NCI-H2081 (cell line): ENCODE measurements around the gene SLC1A2.

Source experiments
- DNase-seq, 2 experiments: peaks; one replicate each; lab custom pipeline; 2025; lab: John Stamatoyannopoulos, UW

The SLC1A2 gene

GRCh38 chr11:35376118-35376510, 43.2 kb downstream of the SLC1A2 start:
- no peak for DNase-seq

GRCh38 chr11:35375332-35376117, 43.8 kb downstream of the SLC1A2 start:
- DNase-seq = no peak

DNA sequence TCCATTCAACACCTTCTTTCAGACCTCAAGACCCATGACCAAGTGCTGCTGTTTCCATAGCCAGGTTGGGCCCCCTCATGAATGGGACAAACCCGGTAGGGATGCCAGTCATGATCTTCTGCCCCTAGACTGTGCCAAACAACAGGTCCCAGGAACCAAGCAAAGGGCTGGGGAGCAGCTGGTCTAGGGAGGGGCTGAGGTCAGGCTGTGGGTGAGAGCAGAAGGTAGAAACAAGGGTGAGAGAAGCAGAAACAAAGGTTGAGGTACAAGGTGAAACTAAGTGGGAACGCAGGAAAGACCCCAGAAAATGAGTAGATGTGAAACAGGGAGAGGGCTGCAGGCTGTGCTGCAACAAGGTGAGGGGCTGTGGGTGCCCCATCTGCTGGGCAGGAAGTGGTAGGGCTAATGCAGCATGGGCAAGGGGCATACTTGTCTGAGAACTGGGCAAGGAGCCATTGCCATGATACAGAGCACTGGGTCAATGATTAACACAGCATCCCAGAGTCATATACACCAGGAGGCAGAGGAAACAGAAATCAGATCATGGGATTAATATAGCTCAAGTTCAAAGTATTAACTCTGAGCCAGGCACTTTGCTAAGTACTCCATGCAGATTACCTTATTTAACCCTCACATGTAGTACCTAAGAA, 45.9 kb downstream of the SLC1A2 start:
- DNase-seq = no peak

GRCh38 chr11:35372565-35373283, 46.6 kb downstream of the SLC1A2 start:
- DNase-seq = no peak

- no peak for DNase-seq
These were observed 51.9 kb downstream of the SLC1A2 start for GRCh38 chr11:35367491-35367890.

DNA sequence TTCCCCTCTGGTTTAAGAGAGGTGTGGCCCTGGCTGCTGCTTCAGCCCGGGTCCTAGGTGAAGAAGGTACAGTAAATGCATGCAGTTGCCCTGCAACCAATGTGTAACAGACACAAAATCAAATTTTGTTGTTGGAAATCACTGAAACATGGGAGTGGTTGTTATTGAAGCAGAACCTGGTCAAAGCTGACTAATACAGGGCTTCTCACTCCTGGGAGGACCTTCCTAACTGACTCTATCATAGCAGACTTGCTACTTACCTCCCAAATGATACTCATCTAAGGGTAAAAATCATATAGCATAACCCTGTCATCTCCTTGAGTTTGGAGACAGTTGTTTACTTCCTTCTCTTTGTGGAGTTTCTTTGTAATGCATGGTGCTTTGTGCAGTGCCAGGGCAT, 52.6 kb downstream of the SLC1A2 start:
- DNase-seq = no peak

DNA sequence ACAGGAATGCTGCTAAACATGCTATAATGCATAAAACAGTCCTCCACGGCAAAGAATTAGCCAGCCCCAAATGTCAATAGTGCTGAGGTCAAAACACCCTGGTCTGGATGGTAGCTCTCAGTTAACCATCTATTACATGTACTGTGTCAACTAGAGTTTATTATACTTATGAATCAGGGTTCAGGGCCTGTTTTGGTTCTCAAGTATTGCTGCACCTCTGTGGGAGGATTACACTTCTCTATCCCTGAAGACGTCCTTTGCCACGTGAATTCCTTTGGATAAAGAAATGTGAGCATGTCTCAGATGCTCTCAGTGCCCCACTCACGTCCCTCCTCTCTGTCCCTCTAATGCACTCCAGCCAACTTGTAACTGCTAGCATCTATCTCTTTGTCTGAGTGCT, 53.4 kb downstream of the SLC1A2 start:
- no peak for DNase-seq

- DNase-seq = no peak
These were observed 54.0 kb downstream of the SLC1A2 start for GRCh38 chr11:35365395-35365794.

DNA sequence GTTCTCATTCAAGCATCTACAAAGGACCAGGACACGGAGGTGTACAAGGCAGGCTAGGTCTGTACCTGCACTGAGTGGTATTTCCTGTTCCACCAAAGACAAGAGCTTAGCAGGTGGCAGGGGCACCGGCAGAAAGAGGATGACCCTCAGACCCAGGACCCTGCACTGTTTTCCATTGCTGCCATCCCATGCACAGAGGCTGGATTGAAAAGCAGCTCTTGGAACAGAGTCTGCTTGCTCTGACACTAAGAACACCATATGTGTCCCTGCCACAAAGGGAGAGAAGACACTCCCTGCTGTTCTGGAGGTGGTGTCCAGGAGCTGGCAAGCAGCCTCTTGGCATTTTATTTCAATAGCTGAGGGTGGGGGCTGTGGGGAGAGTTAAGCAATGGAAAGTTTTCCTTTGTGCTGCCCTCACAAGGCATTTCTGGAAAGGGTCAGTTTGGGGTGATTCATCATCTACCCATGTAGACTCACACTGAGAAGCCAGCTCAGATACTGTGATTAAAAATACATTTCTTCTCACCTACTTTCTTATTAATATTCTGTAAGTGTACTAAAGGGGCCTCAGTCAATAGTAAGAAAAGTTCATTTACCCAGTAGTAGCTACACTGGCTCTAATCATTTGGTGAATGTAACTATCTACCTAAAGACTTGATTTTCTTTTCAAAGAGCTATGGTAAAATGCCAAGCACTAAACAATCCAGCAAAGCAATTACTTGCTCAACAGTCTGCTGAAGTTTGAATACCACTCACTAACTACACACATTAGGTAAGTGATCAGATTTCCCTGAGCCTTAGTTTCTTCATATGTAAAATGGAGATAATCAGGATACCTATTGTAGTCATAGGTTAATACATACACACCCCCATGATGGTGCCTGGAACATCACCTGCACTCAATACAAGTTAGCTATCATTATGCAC, 55.2 kb downstream of the SLC1A2 start:
- no peak for DNase-seq

- DNase-seq = no peak
These were observed 56.0 kb downstream of the SLC1A2 start for GRCh38 chr11:35363246-35363801.

- no peak for DNase-seq
These were observed 56.8 kb downstream of the SLC1A2 start for GRCh38 chr11:35362521-35362980.

- no peak for DNase-seq
These were observed 59.3 kb downstream of the SLC1A2 start for GRCh38 chr11:35360055-35360530.

- DNase-seq = no peak
These were observed 59.9 kb downstream of the SLC1A2 start for GRCh38 chr11:35359321-35360054.

DNA sequence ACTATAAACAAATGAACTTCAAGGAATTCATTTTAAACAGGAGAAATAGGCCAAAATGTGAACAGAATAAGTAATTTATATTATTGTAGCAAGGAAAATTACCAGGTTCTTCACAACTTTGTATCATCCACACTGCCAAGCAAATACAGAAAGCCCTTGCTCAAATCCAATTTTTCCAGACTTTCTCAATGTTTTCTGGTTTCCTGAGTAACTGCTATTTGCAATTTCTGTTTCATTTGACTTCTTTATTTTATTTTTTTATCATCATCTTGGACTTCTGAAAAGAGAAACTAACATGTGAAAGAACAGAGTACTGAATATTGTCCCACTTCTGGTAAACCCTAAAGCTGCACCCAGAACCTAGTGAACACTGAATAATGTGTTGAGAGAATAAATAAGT, 61.0 kb downstream of the SLC1A2 start:
- no peak for DNase-seq

DNA sequence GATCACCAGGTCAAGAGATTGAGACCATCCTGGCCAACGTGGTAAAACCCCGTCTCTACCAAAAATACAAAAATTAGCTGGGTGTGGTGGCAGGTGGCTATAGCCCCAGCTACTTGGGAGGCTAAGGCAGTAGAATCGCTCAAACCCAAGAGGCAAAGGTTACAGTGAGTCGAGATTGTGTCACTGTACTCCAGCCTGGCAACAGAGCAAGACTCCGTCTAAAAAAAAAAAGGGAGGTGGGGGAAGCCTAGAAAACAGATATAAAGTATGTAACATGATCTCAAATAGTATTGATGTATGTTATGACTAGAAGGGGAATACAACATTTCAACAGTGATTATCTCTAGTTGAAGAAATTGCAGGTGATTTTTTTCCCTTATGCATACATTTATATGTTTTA, 61.4 kb downstream of the SLC1A2 start:
- DNase-seq = no peak

DNA sequence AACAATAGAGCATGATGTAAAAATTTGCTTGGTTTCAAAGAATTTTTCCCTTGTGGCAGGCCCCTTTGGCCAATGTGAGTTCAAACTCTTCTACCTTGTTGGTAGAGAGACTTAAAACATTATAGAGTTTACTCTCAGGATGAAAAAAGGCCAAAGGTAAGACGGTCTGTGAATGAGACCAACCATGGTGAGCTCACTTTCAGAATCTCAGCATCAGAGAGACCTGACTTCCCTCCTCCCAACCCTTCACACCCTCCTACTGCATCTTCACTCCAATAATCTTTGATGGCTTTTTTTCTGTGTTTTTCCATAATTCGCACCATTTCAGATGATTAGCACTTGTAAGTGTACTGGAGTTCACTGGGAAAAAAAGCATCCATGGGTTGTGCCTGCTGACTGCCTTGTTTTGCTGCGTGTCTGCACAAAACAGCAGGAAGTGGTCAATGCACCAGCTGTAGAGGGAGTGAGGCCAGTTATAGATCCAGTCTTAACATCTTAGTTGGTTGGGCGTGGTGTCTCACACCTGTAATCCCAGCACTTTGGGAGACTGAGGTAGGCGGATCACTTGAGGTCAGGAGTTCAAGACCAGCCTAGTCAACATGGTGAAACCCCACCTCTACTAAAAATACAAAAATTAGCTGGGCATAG, 64.1 kb downstream of the SLC1A2 start:
- no peak for DNase-seq

DNA sequence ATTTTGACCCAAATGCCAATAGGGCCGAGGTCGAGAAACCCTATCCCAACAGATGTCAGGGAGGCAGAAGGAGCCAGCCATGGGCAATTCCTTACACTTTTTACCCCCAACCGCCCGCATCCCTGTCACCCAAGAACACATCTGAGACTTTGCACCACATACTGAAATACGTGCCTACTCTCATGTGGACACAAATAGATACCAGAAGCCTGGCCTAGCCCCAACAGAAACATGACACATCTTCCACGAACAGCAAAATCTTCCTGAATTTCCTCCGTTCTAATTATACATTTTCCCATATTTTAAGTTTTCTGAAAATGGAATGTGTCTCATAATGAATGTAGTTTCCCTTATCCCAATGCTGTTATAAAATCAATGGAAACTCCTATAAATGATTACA, 64.7 kb downstream of the SLC1A2 start:
- DNase-seq = no peak

DNA sequence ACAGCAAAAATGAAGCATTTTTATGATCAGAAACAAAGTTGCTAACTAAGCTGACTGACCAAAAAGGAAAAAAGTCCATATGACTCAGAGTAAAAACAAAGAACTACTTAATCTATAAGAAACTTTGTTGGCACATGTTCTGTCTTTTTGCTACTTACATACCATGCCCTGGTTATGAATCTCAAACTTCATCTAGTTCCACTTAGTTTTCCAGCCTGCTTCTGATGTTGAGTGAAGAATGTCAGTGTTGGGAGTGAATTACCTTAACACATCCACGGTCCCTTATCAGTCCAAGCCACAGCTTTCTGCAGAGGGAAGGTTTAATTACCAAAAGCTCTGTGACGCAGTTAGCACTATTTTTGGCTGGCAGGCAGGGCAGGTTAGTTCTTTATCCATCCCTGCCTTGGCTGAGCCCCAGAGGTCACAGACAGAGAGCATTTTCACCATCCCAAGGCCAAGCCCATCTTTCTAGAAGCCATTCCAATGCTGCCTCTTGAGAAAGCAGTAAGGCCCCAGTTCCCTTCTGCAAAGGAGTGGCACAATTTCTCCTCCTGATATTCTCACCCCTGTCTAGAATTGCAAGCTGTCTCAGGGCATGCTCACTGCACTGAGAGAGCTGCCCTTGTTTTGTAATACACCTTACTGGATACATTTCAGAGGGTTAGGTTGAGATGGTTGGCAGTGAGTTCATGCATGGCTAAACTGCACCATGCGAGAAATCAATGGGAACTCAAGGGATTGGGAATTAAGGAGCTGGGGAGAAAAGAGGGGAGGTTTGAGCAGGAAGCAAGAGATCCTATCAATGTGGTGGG, 67.1 kb downstream of the SLC1A2 start:
- DNase-seq = no peak

GRCh38 chr11:35349897-35350296, 69.5 kb downstream of the SLC1A2 start:
- no peak for DNase-seq
